H1 (cell line): ENCODE data around the gene KPNA3. TPM values are rescaled to one million over a fixed set of nuclear protein-coding genes. Genes with fewer than 3 reads are reported as not detected.

Experiments
- BACH1 ChIP-seq: IDR thresholded peaks from 2 replicates; pipeline ENCODE4 v1.6.1; 2012; ENCODE audit warnings: low read length, improper control_type of control experiment
- BCL11A ChIP-seq, 2 experiments: IDR thresholded peaks; one replicate each; pipeline ENCODE4 v1.6.1; 2011; ENCODE audit warnings: low read depth in 2 of 2, low read length in 2 of 2, mild to moderate bottlenecking in 2 of 2
- CHD7 ChIP-seq: fragments of 300-600 bp; sonication (generic); IDR thresholded peaks from 2 replicates; pipeline ENCODE4 v1.7.1; 2012; ENCODE audit warnings: low read length, moderate library complexity, mild to moderate bottlenecking, inconsistent platforms; ENCODE audit not compliant: insufficient replicate concordance
- CTBP2 ChIP-seq: IDR thresholded peaks from 2 replicates; pipeline ENCODE4 v1.7.0; 2011; ENCODE audit warnings: borderline replicate concordance, mild to moderate bottlenecking, moderate library complexity, mixed read lengths, low read length; ENCODE audit not compliant: insufficient read depth, insufficient read length
- HDAC6 ChIP-seq: IDR thresholded peaks from one replicate; pipeline ENCODE4 v1.7.1; 2012; ENCODE audit warnings: low read depth, mild to moderate bottlenecking, inconsistent platforms, low read length, moderate library complexity
- KDM1A ChIP-seq: fragments of 200-600, 300-600 bp; sonication (generic); IDR thresholded peaks from 2 replicates; pipeline ENCODE4 v1.7.1; 2016; ENCODE audit warnings: mild to moderate bottlenecking, low read length, borderline replicate concordance
- NANOG ChIP-seq: IDR thresholded peaks from 2 replicates; pipeline ENCODE4 v1.6.1; 2011; ENCODE audit warnings: low read length, low read depth, mild to moderate bottlenecking, inconsistent platforms; ENCODE audit not compliant: insufficient read depth, poor library complexity, severe bottlenecking
- RFX5 ChIP-seq: IDR thresholded peaks from 2 replicates; pipeline ENCODE4 v1.6.1; 2011; ENCODE audit warnings: low read depth, low read length, improper control_type of control experiment, borderline replicate concordance
- polyA plus RNA-seq, 7 experiments: library from polyadenylated mRNA; depleted of rRNA in 3 of 7; stranded (reverse) in 5 of 7; unstranded in 2 of 7; fragments of >200 nt in 5 of 7; fragments of 200-250 nt in 2 of 7; gene quantifications; 1 replicate in 5 of 7; 2 replicates in 1 of 7; 4 replicates in 1 of 7; pipeline versions ENCODE4 v1.2.1 to v1.2.3, GENCODE V29; 2011 to 2013; ENCODE audit warnings: missing spikeins in 2 of 7, mixed read lengths in 2 of 7
- total RNA-seq: library from RNA; stranded (reverse); fragmentation: NEBNext Ultra II Directional; extraction: Animal tissue kit (Norgen Biotek cat#: 25700); gene quantifications from 2 replicates; pipeline ENCODE4 v1.2.1, GENCODE V29; 2021

Gene KPNA3
- total and polyA plus RNA-seq, 2 of the 8 experiments (the other 6 are each of a cell fraction or from before 2014, with no cell fraction given): 21.4 to 63.2 TPM

GRCh38 chr13:49670828-49671227 is 121.7 kb downstream of the KPNA3 start (continued):
- TF ChIP-seq CHD7 (no peak), BACH1 (no peak), NANOG (no peak), BCL11A (IDR thresholded peaks at IDR 0.05; ENCODE audit: low read depth in 2 of 2, low read length in 2 of 2) (no peak), HDAC6 (no peak), RFX5 (no peak), CTBP2 (no peak), KDM1A (no peak)
- TF ChIP-seq, all 59 proteins: peak for 0
